Keratinocyte (primary cell): ENCODE data around the gene GABRD. TPM values are rescaled to one million over a fixed set of nuclear protein-coding genes. Genes with fewer than 3 reads are reported as not detected.

ENCODE experiments used
- DNase-seq: peaks from one replicate; pipeline ENCODE4 v3.0.0-alpha.2; 2011; ENCODE audit warnings: low read depth, missing footprints, low spot score
- FAIRE-seq: peaks from 2 replicates; lab custom pipeline; 2011; peaks lifted over from hg19 to GRCh38; lab: Jason Lieb, UNC
- H2AFZ ChIP-seq: 2 replicates; pipeline ENCODE4 v1.6.0; 2012; ENCODE audit warnings: low read length, control low read depth, inconsistent platforms; ENCODE audit not compliant: control insufficient read depth
- H3K27ac ChIP-seq: 2 replicates; pipeline ENCODE4 v1.5.1; 2011; ENCODE audit warnings: low read length; ENCODE audit not compliant: control insufficient read depth, insufficient read depth
- H3K27me3 ChIP-seq: 3 replicates; pipeline ENCODE4 v1.6.0; 2011; ENCODE audit warnings: low read length; ENCODE audit not compliant: control insufficient read depth, insufficient read depth; ENCODE audit errors: extremely low read depth
- H3K36me3 ChIP-seq, 2 experiments: 2 replicates in 1 of 2; 3 replicates in 1 of 2; pipeline ENCODE4 v1.5.1; 2011; ENCODE audit warnings: low read length in 2 of 2, mild to moderate bottlenecking in 1 of 2; ENCODE audit not compliant: control insufficient read depth in 2 of 2, insufficient read depth in 2 of 2; ENCODE audit errors: extremely low read depth in 1 of 2
- H3K4me1 ChIP-seq: 3 replicates; pipeline ENCODE4 v1.5.1; 2011; ENCODE audit warnings: low read length; ENCODE audit not compliant: control insufficient read depth, insufficient read depth; ENCODE audit errors: extremely low read depth
- H3K4me2 ChIP-seq: 3 replicates; pipeline ENCODE4 v1.6.0; 2011; ENCODE audit warnings: low read depth, low read length; ENCODE audit not compliant: control insufficient read depth, insufficient read depth; ENCODE audit errors: extremely low read depth
- H3K4me3 ChIP-seq, 3 experiments: fragments of 200-600 bp in 1 of 3; sonication (generic) in 1 of 3; 2 replicates in 2 of 3; 3 replicates in 1 of 3; pipeline ENCODE4 v1.5.1; 2011 to 2016; ENCODE audit warnings: low read length in 3 of 3, mild to moderate bottlenecking in 3 of 3, control low read depth in 2 of 3, inconsistent platforms in 1 of 3, low read depth in 1 of 3, mixed read lengths in 1 of 3, mixed run types in 1 of 3, moderate library complexity in 1 of 3; ENCODE audit not compliant: control insufficient read depth in 2 of 3, insufficient read depth in 2 of 3; ENCODE audit errors: extremely low read depth in 1 of 3
- H3K79me2 ChIP-seq: 2 replicates; pipeline ENCODE4 v1.6.0; 2012; ENCODE audit warnings: low read length; ENCODE audit not compliant: control insufficient read depth, insufficient read depth
- H3K9ac ChIP-seq: 3 replicates; pipeline ENCODE4 v1.6.0; 2011; ENCODE audit warnings: low read length; ENCODE audit not compliant: control insufficient read depth, insufficient read depth; ENCODE audit errors: extremely low read depth
- H3K9me1 ChIP-seq: 3 replicates; pipeline ENCODE4 v1.6.0; 2011; ENCODE audit warnings: low read length; ENCODE audit not compliant: control insufficient read depth, insufficient read depth; ENCODE audit errors: extremely low read depth
- H3K9me3 ChIP-seq: 2 replicates; pipeline ENCODE4 v1.5.1; 2012; ENCODE audit warnings: low read depth, low read length; ENCODE audit not compliant: control insufficient read depth
- H4K20me1 ChIP-seq: 3 replicates; pipeline ENCODE4 v1.6.0; 2011; ENCODE audit warnings: low read length; ENCODE audit not compliant: control insufficient read depth, insufficient read depth; ENCODE audit errors: extremely low read depth
- CTCF ChIP-seq, 3 experiments: IDR thresholded peaks in 1 of 3; conservative IDR thresholded peaks in 1 of 3; optimal IDR thresholded peaks in 1 of 3; 2 replicates in 2 of 3; 3 replicates in 1 of 3; pipeline versions ENCODE3 to v1.5.1; 2011; ENCODE audit warnings: low read length in 3 of 3, mild to moderate bottlenecking in 3 of 3, moderate library complexity in 2 of 3, control low read depth in 1 of 3, inconsistent platforms in 1 of 3; ENCODE audit not compliant: insufficient read depth in 2 of 3; ENCODE audit errors: extremely low read depth in 1 of 3
- EZH2 ChIP-seq: IDR thresholded peaks from one replicate; pipeline ENCODE4 v1.6.1; 2012; ENCODE audit warnings: inconsistent platforms, mild to moderate bottlenecking, low read length, moderate library complexity
- dilution Hi-C: fragments of 300-500 bp; cut with MboI; formaldehyde crosslinking; loops from one replicate; pipeline ENCODE4 v1.7.0; 2020; ENCODE audit warnings: low sequenced_read_pairs; ENCODE audit not compliant: extremely low pct_ligation_motif_present
- polyA plus RNA-seq, 5 experiments: library from polyadenylated mRNA; depleted of rRNA in 3 of 5; stranded (reverse) in 3 of 5; stranded (forward) in 1 of 5; unstranded in 1 of 5; fragments of >200 nt; gene quantifications; 1 replicate in 1 of 5; 2 replicates in 3 of 5; 3 replicates in 1 of 5; pipeline versions ENCODE4 v1.2.1 to v1.2.3, GENCODE V29; 2011 to 2012; ENCODE audit warnings: missing spikeins in 2 of 5, low read depth in 1 of 5, low replicate concordance in 1 of 5

Gene GABRD
- polyA plus RNA-seq, 1 donor (not counting 4 experiments of a cell fraction or from before 2014, with no cell fraction given): not detected

- no peak for DNase-seq
- FAIRE-seq: no peak
- H3K27me3 ChIP-seq: no peaks in the 10 kb centered on the region
- H3K9me3 ChIP-seq: no peaks in the 10 kb centered on the region
- no peak overlapping the region for H3K4me3 ChIP-seq
- no peak overlapping the region for H3K27ac ChIP-seq
- H3K4me1 ChIP-seq: peaks cover 6% of the 10 kb centered on the region
- no peak overlapping the region for H3K4me2 ChIP-seq
- dilution Hi-C loops: no loop called here
- no peaks in the 10 kb centered on the region for H3K36me3 ChIP-seq
- H4K20me1 ChIP-seq: no peaks in the 10 kb centered on the region
- H3K9me1 ChIP-seq: no peaks in the 10 kb centered on the region
- H3K9ac ChIP-seq: no peak overlapping the region
- TF ChIP-seq EZH2 (no peak), CTCF (optimal IDR thresholded peaks at IDR 0.05 in 1 of 3, IDR thresholded peaks at IDR 0.05 in 1 of 3, conservative IDR thresholded peaks at IDR 0.05 in 1 of 3; ENCODE audit: extremely low read depth in 1 of 3, insufficient read depth in 2 of 3, low read length in 3 of 3) (no peak)
- no peaks in the 10 kb centered on the region for H3K79me2 ChIP-seq
- no peak overlapping the region for H2AFZ ChIP-seq
Measured at GRCh38 chr1:2041887-2042286, 22.7 kb downstream of the GABRD start.

- H2AFZ ChIP-seq: no peak overlapping the region
- H3K36me3 ChIP-seq: no peaks in the 10 kb centered on the region
- no peak for DNase-seq
- H3K9me1 ChIP-seq: no peaks in the 10 kb centered on the region
- no peaks in the 10 kb centered on the region for H3K9me3 ChIP-seq
- H3K4me1 ChIP-seq: peaks cover 6% of the 10 kb centered on the region
- no peak overlapping the region for H3K4me3 ChIP-seq
- no peak for FAIRE-seq
- H4K20me1 ChIP-seq: no peaks in the 10 kb centered on the region
- no peak overlapping the region for H3K27ac ChIP-seq
- no peak overlapping the region for H3K4me2 ChIP-seq
- H3K79me2 ChIP-seq: no peaks in the 10 kb centered on the region
- no peaks in the 10 kb centered on the region for H3K27me3 ChIP-seq
- H3K9ac ChIP-seq: no peak overlapping the region
- dilution Hi-C loops: no loop called here
- TF ChIP-seq EZH2 (no peak), CTCF (optimal IDR thresholded peaks at IDR 0.05 in 1 of 3, IDR thresholded peaks at IDR 0.05 in 1 of 3, conservative IDR thresholded peaks at IDR 0.05 in 1 of 3; ENCODE audit: extremely low read depth in 1 of 3, insufficient read depth in 2 of 3, low read length in 3 of 3) (peak in 2 of 3 experiments; percentile 9 to 10)
Measured at GRCh38 chr1:2042830-2043773, 24.0 kb downstream of the GABRD start.
